Activated CD4-positive, alpha-beta T cell treated with anti-CD3 and anti-CD28 coated beads, Interleukin-2, amount 50 U/mL, for 4 hours (primary cell): ENCODE measurements around the gene NR3C1.
"Not testable (repeated sequence)": the region's sequence is repeated elsewhere in the genome, so short reads cannot be mapped to it uniquely, and the experiment has no call there.

Source experiments
- DNase-seq, 2 experiments: peaks; one replicate each; pipeline ENCODE4 v3.0.0-alpha.2; 2020

Gene NR3C1

DNA sequence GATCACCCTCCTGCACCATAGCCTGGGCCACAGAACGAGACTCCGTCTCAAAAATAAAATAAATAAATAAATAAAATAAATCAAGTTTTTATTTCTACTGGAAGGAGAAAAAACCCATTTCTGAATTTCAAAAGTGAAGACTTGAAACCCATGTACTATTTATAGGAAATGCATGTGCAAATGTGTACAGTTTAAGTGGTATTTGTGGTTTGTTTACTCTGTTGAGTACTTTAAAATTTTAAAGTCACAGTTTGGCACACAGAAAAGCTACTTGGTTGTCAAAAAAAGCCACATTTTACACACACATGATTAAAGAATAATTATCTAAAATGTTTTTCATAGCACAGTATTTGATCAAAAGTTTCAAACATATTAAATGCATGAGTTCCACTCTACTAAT, 43.6 kb downstream of the NR3C1 start:
- no peak for DNase-seq

DNA sequence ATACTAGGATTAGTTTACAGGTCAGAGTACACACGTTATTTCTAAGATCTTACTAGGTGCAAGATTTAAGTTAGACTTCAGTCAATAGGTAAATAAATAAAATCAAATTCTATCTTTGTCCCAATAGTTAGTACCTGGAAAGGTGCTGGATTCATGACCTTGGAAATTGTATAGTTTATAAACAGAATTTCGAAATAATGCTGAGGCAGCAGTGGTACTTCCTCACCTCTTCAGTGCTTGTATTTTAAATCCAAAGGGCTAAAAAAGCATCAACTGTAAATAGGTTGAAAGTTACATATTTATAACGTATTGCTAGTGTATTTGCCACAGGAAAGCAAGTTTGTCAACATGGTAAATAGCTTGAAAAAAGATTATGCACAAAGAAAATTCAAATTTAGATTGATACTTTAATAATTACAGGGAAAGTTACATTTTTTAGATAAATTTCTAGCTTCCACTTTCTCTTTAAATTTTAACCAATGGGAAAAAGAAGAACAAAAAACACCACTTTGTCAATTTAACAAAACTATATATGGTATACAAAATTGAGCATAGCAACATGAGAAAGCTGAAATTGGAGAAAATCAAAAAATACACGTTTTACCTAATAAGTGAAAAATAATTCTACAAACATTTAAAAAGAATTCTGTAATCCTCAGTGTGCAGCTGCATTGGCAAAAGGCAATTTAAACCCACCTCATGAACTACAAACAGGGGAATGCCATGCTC, 46.5 kb downstream of the NR3C1 start:
- DNase-seq: no peak

DNA sequence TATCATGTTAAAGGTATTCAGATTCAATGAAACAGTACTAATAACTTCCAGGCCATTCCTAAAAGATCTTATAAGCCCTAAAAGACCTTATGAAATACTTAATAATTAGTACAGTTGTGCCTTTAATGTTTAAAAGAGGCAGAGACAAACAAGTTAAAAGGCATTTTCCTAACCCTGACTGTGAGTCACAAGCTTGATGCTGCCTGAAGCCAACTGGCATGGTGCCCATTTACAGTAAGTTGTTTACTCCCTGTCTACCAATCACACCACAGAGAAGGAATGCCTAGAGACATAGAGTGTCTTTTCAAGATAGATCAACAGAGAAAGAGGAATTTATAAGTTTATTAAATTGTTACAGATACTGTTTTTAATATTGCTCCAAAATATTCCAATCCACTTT, 47.8 kb downstream of the NR3C1 start:
- DNase-seq: peak; percentile 48 to 52

DNA sequence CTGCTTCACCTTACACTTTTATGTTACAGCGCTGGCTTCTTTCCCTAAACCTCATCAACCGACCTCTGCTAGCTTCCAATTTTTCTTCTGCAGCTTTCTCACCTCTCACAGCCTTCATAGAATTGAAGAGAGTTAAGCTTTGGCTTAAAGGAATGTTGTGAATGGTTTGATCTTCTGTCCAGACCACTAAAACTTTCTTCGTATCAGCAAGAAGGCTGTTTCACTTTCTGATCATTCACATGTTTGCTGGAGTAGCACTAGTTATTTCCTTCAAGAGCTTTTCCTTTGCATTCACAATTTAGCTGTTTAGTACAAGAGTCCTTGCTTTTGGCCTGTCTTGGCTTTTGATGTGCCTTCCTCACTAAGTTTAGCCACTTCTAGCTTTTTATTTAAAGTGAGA, 49.5 kb downstream of the NR3C1 start:
- DNase-seq: no peak

DNA sequence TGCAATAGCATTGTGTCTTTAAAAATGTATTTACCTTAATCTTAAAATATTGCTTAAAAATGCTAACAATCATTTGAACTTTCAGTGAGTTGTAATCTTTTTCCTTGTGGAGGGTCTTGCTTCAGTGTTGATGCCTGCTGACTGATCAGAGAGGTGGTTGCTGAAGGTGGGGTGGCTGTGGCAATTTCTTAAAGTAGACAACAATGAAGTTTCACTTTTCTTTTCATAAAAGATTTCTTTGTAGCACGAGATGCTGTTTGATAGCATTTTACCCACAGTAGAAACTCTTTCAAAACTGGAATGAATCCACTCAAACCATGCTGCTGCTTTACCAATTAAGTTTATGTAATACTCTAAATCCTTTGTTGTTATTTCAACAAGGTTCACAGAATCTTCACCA, 50.8 kb downstream of the NR3C1 start:
- peak; percentile 5 to 6 for DNase-seq

DNA sequence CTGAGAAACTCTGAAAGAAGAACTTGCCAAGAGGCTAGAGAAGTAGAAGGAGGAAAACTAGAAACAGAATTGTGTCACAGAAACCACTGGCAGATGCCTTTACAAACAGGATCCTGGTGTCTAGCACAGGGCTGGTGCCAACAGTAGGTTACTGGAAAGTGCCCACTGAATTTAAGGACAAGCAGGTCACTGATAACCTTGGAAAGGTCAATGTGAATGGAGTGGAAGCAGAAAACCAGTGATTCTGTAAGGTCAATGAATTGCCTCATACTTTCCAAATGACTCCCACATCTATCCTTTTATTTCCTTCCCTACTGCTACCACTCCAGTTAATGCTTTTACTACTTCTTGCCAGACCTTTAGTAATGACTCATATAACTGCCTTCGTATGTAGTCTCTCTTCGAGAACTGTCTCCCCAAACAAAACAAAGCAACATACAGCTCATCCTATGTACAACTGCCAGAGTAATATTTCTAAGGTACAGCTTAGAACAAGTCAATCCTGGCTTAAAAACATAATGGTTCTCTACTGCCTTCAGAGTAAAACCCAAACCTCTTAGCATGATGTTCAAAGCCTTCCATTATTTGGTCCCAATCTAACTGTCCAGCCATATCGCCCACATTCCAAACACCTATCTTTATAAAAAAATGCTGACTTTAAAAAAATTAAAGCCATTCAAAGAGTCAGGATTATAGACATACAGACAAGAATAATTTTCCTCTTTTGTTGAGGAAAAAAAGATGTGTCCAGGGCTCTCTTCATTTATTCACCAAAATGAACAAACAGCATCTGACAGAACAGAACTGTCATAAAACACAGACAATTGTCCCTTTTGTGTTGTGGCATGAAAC, 52.5 kb downstream of the NR3C1 start:
- no peak for DNase-seq

DNA sequence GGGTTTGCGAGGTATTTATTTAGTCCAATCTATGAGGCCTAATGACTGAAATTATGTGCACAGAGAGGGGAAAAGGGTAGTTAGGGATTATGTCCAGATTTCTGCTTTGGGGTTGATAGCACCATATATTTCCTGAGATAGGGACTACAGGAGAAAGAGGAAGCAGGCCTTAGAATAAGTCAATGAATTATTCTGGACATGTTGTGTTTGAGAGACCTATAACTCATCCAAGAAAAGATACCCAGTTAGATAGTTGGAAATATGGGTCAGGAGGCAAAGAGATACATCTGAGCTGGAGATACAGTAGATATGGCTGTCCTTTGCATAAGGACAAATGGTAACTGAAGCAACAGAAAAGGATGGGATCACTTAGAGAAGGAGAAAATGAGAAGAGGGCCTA, 53.1 kb downstream of the NR3C1 start:
- no peak for DNase-seq

DNA sequence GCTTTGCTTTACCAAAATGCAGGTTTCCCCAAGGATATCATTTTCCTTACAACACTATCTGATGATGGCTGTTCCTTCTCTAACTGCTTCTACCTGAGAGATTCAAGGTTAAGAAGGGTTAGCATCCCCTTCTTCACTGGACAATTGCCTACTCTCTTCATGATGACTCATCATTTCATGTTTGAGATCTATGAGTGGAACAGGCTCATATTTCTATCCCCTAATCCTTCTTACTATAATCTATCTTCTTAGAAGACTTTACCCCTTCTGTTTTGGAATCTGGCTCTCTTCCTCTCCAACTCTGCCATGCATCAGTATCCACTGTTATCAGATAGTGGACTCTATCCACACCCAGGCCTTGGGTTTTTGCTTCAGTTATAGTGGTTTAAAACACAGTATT, 54.3 kb downstream of the NR3C1 start:
- DNase-seq: no peak

DNA sequence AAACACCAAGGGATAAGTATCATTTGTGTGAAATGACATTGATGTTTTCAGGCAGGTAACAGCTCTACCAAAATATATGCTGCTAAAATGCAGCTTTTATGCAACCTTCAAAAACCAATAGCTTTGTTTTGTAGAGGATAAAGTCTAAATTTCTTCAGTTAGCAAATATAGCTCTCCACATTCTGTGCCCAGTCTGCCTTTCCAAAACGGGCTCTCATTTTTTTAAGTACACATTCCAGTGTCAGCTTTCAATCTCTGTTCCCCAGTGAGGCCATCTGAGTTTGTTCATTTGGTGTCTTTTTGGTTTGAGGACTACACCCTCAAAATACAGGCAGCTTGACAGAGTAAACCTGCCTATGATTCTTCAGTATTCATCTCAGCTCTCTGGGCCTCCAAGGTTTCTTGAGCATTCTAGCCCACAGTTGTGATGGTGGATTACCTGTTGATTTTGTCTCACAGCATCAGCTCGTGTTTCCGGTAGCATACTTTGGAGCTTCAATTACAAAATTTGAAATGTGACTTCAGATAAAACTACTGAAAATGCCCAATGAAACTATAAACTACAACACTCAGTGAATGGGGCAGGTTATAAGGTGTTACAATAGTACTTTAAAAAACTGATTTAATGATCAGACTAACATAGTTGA, 55.7 kb downstream of the NR3C1 start:
- no peak for DNase-seq

DNA sequence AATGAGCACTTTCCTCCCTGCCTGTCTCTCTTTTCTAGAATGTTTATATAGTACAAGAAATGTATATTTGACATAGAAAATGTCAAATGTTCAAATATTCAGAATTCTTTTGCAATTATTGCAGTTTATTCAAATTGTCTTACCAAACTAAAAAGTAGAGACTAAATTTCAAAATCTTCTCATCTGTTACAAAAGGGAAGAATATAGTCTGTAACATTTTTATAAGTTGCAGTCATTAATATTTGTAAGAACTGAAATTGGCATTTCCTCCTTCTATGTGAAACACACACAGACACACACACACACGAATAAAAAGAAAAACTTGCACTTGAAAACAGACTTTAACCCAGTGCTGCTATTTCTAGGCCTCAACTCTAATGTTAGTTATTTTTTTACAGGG, 56.4 kb downstream of the NR3C1 start:
- no peak for DNase-seq

DNA sequence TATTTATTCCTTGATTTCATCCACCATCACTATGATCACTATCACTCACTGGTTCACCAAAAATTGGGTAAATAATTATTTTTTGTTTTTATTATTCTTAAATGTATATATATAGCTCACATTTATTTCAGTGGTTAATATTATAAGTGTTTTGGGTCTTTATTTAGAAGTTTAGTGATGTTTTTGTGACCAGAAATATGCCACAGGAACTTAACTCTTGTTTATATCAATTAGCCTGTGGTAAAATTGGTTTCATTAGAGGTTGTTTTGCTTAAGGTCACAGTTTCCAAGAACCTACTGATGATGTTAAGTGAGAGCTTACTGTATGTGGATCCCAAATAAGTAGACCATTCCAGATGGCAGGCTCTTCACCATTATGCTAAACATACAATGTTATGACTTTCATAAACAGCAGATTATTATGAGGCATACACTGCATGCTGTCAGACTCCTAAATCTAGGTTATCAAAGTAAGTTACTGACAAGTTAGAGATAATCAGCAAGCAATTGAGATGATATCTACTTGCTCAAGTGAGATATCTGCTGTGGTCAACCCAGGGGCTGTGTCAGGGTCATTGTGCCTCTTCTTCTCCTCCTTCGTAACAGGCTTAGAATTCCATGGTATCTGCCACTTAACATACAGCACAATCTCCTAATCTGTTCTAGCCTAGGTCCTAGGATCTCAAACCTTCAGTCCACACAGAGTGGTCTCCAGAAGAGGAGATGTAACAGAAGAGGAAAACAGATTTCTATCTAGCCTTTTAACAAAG, 57.6 kb downstream of the NR3C1 start:
- no peak for DNase-seq

DNA sequence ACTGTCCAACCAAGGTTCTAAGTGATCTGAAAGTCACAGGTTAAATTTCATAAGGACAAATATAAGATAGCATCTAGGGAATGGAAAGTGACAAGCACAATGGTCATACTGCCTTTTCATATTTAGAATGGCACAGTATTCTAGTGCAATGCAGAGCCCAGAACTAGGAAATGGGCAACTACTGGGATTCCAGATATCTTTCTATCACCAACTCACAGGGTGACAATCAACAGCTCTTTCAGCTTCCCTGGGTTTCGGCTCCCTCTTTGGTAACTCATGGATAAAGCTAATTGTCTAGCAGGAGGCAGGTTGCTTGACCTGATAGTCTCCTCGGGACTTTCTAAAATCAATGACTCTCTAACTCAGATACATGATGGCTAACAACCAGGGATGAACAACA, 60.4 kb downstream of the NR3C1 start:
- DNase-seq: no peak

DNA sequence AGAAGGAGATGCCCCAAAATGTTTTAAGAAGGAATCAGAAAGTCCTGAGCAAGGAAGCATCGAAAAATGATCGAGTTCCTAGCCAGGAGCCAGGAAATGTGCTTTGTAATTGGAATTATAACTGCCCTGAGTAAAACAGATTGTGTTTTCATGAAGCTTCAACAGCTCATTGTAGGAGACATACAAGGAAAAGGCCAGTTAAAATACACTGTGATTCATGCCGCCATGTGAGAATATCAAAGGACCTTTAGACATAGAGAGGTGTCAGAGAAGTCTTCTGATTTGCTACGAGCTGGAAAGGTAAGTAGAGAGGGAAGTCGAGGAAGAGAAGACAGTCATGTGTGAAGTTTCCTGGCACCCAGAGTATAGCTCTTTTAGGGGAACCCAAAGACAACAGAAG, 60.9 kb downstream of the NR3C1 start:
- DNase-seq: no peak

DNA sequence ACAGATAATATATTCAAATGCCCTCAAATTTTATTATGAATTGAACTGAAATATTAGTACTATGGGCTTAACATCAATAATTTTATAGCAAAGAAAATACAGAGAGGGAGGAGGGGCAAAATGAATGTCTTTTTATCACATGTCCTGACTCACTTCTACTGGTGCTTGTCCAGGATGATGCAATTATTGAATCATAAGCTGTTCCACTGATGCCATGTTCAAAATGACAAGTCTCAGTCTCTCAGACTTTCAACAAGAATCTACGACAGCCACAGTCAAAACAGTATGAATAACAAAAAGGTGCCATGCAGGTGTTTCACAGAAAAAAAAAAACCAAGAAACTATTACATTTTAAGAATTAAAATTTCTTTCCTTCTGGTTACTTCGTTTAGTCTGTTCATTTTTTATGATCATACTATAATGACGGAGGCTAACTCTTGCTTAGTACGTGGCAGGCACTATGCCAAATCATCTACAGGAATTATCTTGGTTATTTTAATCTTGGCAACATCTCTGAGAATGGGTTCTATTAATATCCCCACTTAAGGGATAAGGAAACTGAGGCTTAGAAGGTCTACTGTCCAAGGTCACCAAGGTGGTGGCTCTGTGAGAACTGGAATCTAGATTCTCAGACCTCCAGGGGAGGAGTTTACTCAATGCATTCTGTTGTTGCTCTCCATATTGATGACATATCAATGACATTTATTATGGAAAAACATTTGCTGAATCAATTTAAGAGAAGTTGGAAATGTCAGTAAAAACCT, 61.5 kb downstream of the NR3C1 start:
- DNase-seq: no peak

DNA sequence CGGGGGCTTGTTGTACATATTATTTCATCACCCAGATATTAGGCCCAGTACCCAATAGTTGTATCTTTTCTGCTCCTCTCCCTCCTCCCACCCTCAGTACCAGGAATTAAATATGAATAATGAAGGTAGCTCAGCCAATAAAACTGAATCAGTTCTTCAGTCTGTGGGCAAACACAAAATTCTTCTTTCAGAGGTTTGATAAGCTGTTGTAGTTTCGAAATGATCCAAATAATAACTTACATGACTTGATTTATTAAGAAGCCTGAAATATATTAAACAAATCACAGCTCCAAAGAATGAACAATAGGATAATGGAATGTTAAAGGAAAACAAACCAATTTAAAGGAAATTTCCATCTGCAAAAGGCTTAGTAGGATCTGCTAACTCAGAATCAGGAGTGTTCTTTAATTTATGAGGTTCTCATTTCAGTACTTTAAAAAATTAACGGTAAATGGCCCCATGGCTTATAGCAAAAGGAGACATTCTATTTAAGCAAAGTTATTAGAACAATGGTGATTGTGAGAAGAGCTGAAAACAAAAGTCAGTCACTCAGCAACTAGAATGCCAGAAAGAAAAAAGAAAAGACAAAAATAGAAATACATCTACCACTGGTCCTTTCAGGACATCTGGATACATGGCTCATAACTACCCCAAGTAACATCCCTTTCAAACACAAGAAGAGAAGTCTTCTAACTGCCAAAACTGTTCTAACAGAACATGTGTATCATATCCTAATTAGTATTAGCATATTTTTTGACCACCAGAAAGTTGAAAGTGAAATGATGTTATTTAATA, 62.4 kb downstream of the NR3C1 start:
- no peak for DNase-seq

DNA sequence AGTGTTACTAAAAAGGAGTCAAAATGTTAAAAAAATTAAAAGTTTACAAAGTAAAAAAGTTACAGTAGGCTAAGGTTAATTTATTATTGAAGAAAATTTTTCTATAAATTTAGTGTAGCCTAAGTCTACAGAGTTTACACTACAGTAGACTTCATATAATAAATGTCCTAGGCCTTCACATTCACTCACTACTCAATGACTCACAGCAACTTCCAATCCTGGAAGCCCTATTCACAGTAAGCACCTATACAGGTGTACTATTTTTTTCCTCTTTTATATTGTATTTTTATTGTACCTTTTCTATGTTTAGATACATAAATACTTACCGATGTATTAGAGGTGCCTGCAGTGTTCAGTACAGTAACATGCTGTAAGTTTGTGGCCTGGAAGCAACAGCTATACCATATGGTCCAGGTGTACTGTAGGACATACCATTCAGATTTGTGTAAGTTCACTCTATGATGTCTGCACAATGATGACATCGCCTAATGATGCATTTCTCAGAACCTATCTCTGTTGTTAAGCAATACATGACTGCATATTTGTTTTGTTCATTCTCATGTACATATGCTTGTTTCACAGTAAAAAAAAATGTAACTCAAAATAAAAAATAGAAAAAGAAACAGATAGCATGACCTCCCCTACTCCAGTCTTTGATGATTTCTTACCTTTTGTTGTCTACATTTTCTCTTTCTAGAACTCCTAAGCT, 64.7 kb downstream of the NR3C1 start:
- no peak for DNase-seq

DNA sequence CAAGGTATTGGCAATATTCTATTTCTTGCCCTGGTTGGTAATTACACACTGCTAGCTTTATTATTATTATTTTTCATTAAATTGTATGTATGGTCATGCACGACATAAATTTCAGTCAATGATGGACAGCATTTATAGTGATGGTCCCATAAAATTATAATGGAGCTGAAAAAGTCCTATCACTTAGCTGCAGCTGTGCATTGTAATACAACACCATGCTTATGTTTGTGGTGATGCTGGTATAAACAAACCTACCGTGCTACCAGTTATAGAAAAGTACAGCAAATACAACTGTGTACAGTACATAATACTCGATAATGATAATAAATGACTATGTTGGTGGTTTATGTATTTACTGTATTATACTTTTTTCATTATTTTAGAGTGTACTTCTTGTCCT, 65.5 kb downstream of the NR3C1 start:
- no peak for DNase-seq

DNA sequence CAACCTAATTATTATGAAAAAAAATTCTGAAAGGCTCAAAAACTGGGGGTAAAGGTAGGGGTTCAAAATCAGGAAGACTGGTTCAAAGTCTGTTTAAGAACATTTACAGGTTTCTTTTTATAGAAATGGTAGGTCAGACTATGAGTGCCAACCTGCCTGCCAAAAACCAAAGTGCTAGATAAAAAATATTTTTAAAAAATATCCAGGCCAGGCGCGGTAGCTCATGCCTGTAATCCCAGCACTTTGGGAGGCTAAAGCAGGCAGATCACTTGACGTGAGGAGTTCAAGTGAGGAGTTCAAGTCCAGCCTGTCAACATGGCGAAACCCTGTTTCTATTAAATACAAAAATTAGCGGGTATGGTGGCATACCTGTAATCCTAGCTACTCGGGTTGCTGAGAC, 67.0 kb downstream of the NR3C1 start:
- DNase-seq: no peak

DNA sequence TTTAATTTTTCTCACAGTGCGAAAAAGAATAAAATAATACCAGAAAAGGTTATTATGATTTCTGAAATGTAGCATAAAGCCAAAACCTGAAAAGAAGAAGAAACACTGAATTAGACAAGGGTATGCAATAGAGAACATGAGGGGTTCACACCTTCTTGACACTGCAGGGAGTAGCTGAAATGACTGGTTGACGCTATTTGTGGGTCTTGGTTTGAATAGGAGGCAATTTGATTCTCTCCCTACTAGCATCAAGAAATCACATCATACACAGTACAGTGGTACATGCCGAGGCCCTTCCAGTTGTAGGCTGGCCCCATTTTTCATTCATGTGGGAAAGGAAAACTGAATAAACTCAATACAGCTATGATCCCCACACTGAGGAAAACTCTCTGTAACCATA, 68.6 kb downstream of the NR3C1 start:
- no peak for DNase-seq

DNA sequence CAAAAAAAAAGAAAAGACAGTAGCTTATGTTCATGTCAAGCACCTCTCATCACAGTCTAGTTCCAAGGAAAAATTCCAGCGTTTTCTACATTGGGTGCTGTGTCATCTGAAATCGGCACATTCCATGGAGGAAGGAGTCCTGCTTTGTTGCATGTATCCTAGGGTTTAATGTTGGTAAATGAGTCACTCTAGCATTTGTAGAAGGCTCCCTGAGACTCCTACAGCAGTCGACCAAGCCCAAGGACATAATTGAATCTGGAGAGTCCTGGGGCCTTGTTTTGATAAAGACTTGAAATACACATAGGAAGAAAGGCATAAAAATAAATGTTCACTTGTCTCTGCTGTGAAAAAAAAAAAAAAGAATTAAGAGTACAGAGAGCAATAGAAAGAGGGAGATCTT, 69.1 kb downstream of the NR3C1 start:
- not testable (repeated sequence) for DNase-seq

DNA sequence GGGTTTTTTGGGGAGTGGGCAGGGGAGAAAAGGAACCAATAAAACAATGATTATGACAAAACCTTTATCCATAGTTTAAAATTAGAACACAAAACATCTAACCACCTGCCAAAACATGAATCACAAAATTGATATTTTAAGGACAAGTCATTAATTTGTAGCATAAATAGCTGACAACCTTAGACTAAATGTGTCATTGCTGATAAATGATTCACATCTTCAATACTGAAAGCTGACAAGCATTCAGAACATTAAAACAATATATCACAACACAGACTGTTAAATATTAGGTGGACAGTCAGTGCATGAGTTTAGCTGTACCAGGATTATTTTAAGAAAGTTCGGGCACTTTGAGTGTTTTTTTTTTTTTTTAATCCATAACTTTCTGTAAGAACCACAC, 71.5 kb downstream of the NR3C1 start:
- DNase-seq: no peak
